ENCODE measurements around the gene RFTN1. TPM values are rescaled to one million over a fixed set of nuclear protein-coding genes. Genes with fewer than 3 reads are reported as not detected.

The RFTN1 gene
- total RNA-seq, 1 experiment from 2014 or later: 2.2 TPM

GRCh38 chr3:16477056-16477455 is 36.4 kb downstream of the RFTN1 start:
- Histone ChIP-seq H3K4me2 (ENCODE audit: insufficient read depth, insufficient read length, low read length) (no peak overlapping the region), H4K20me1 (ENCODE audit: control insufficient read depth, insufficient read depth, insufficient read length) (no peaks in the 10 kb centered on the region), H4K5ac (ENCODE audit: insufficient read length, low read depth, low read length) (no peak overlapping the region), H3K23me2 (ENCODE audit: insufficient read length, low read depth, low read length, poor library complexity, severe bottlenecking) (no peaks in the 10 kb centered on the region), H3K79me2 (ENCODE audit: insufficient read depth, low read length) (no peaks in the 10 kb centered on the region), H2BK5ac (ENCODE audit: insufficient read length, low read length) (no peak overlapping the region), H2AFZ (ENCODE audit: low read length) (no peak overlapping the region), H3K23ac (ENCODE audit: insufficient read length, low read depth, low read length) (no peak overlapping the region), H4K8ac (replicated peaks; ENCODE audit: insufficient read length, low read depth, low read length) (no peak overlapping the region), H2BK15ac (ENCODE audit: low read depth, low read length) (no peak overlapping the region), H2BK12ac (ENCODE audit: insufficient read length, low read depth, low read length) (no peak overlapping the region), H3K27ac (ENCODE audit: insufficient read length, low read depth, low read length) (no peak overlapping the region), H2BK20ac (ENCODE audit: low read depth, low read length, poor library complexity, severe bottlenecking) (no peak overlapping the region), H2BK120ac (ENCODE audit: low read depth, low read length, poor library complexity, severe bottlenecking) (no peak overlapping the region), H3K27me3 (ENCODE audit: insufficient read depth, low read length) (no peaks in the 10 kb centered on the region), H4K91ac (ENCODE audit: insufficient read length, low read depth, low read length) (no peak overlapping the region), H2AK5ac (ENCODE audit: insufficient read length, low read length) (no peak overlapping the region), H3T11ph (ENCODE audit: low read length) (no peak overlapping the region), H3K9me3 (ENCODE audit: control insufficient read depth, low read depth, low read length) (no peaks in the 10 kb centered on the region), H3K4me1 (ENCODE audit: insufficient read depth, low read length) (peaks cover 6% of the 10 kb centered on the region; the same call in 1 of the 2 replicates), H3K14ac (ENCODE audit: insufficient read depth, low read length) (no peak overlapping the region), H3K18ac (ENCODE audit: insufficient read length, low read depth, low read length) (no peak overlapping the region), H3K79me1 (ENCODE audit: insufficient read depth, low read depth, low read length, poor library complexity, severe bottlenecking) (no peaks in the 10 kb centered on the region), H3K56ac (ENCODE audit: insufficient read length, low read depth, low read length) (no peak overlapping the region), H3K4ac (ENCODE audit: low read depth, low read length) (no peak overlapping the region), H3K9ac (ENCODE audit: extremely low read depth, insufficient read length, low read length) (no peak overlapping the region)
- H3K4me1 Mint-ChIP-seq: peaks cover 26 to 31% of the 10 kb centered on the region in 2 experiments
- peaks cover 14% of the 10 kb centered on the region for H3K27me3 Mint-ChIP-seq (ENCODE audit: low read depth)
- TF ChIP-seq CTCF (conservative IDR thresholded peaks at IDR 0.05): no peak
- H3K9me3 Mint-ChIP-seq: peaks cover 3 to 6% of the 10 kb centered on the region in 2 experiments; a peak in 4 of 5 replicates
- H3K36me3 Mint-ChIP-seq (ENCODE audit: insufficient read depth in 1 of 3, low read depth in 3 of 3): peaks cover 0 to 4% (median 2%) of the 10 kb centered on the region in 3 experiments; a peak in 3 of 7 replicates
- H3K4me3 Mint-ChIP-seq: no peak overlapping the region
- H3K27ac Mint-ChIP-seq: no peak overlapping the region
- no peak for DNase-seq
